HG03045 (cell line): Measurements from ENCODE around the gene EYS.

Source experiments
- ATAC-seq: cut with Tn5 transposase; IDR thresholded peaks from one replicate; pipeline ENCODE4 v1.9.1; 2021; ENCODE audit warnings: mild to moderate bottlenecking, moderate library complexity; ENCODE audit not compliant: unreplicated experiment

Gene EYS

GRCh38 chr6:64750910-64751309 is 956.1 kb downstream of the EYS start:
- no peak for ATAC-seq

- no peak for ATAC-seq
These were observed 969.6 kb downstream of the EYS start for GRCh38 chr6:64737418-64737817.

- no peak for ATAC-seq
These were observed 970.5 kb downstream of the EYS start for GRCh38 chr6:64736421-64736950.

GRCh38 chr6:64733433-64733832 is 973.6 kb downstream of the EYS start:
- no peak for ATAC-seq

GRCh38 chr6:64732888-64733287 is 974.1 kb downstream of the EYS start:
- ATAC-seq: no peak

- ATAC-seq: no peak
These were observed 977.5 kb downstream of the EYS start for GRCh38 chr6:64729522-64729921.

- ATAC-seq: no peak
These were observed 980.0 kb downstream of the EYS start for GRCh38 chr6:64727075-64727474.

GRCh38 chr6:64724091-64724490 is 982.9 kb downstream of the EYS start:
- no peak for ATAC-seq

- ATAC-seq: no peak
These were observed 983.5 kb downstream of the EYS start for GRCh38 chr6:64723327-64724058.

- ATAC-seq: no peak
These were observed 985.2 kb downstream of the EYS start for GRCh38 chr6:64721865-64722264.

- no peak for ATAC-seq
These were observed 989.7 kb downstream of the EYS start for GRCh38 chr6:64717281-64717680.

GRCh38 chr6:64715624-64716023 is 991.4 kb downstream of the EYS start:
- ATAC-seq: no peak

- no peak for ATAC-seq
These were observed 993.0 kb downstream of the EYS start for GRCh38 chr6:64714073-64714472.

GRCh38 chr6:64713175-64713574 is 993.9 kb downstream of the EYS start:
- ATAC-seq: no peak

GRCh38 chr6:64712606-64713005 is 994.4 kb downstream of the EYS start:
- no peak for ATAC-seq

GRCh38 chr6:64703922-64704321 is 1003.1 kb downstream of the EYS start:
- no peak for ATAC-seq

GRCh38 chr6:64696053-64696452 is 1011.0 kb downstream of the EYS start:
- no peak for ATAC-seq

GRCh38 chr6:64694356-64694755 is 1012.7 kb downstream of the EYS start:
- no peak for ATAC-seq

GRCh38 chr6:64691064-64691463 is 1016.0 kb downstream of the EYS start:
- ATAC-seq: no peak

GRCh38 chr6:64685401-64685800 is 1021.6 kb downstream of the EYS start:
- no peak for ATAC-seq

GRCh38 chr6:64683682-64684081 is 1023.3 kb downstream of the EYS start:
- ATAC-seq: no peak

GRCh38 chr6:64681416-64682160 is 1025.4 kb downstream of the EYS start:
- ATAC-seq: no peak
